ENCODE data around the gene GUSB.

The GUSB gene

GRCh38 chr7:65979583-65980477 is 2.2 kb downstream of the GUSB start:
- TF ChIP-seq CTCF (IDR thresholded peaks at IDR 0.05), result no peak
- H3K27ac ChIP-seq, result peak overlapping the region in 1 of 2 donors; percentile 63
- peak overlapping the region; percentile 96 for H3K4me3 ChIP-seq
- no peak for DNase-seq (ENCODE audit: low spot score)

GRCh38 chr7:65978891-65979582 is 3.0 kb downstream of the GUSB start:
- no peak for TF ChIP-seq CTCF (IDR thresholded peaks at IDR 0.05)
- Histone ChIP-seq H3K4me3 (no peak overlapping the region), H3K27ac (no peak overlapping the region)
- no peak for DNase-seq (ENCODE audit: low spot score)

DNA sequence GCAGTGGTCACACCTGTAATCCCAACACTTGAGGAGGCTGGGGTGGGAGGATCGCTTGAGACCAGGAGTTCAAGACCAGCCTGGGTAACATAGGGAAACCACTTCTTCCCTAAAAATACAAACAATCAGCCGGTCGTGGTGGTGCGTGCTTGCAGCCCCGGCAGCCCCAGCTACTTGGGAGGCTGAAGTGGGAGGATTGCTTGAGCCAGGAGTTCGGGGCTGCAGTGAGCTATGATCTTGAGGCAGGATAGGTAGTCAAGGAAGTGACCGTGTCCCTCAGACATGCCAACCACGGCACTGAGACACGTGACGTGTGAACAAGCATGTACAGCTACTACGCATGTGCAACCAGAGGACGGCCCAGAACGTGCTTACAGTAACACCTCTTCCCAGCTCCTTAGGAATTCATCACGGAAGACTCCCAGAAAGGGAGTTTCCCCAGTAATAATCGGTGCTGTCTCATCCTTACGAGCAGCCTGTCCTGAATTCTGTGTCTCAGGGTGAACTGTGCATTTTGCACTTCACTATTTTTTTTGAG is 5.3 kb downstream of the GUSB start:
- Histone ChIP-seq H3K27ac (no peak overlapping the region), H3K4me3 (no peak overlapping the region)
- no peak for DNase-seq (ENCODE audit: low spot score)
- TF ChIP-seq CTCF (IDR thresholded peaks at IDR 0.05), result no peak

- H3K4me3 ChIP-seq, result no peak overlapping the region
- no peak for TF ChIP-seq CTCF (IDR thresholded peaks at IDR 0.05)
- DNase-seq (ENCODE audit: low spot score), result no peak
- no peak overlapping the region for H3K27ac ChIP-seq
These were observed 6.1 kb downstream of the GUSB start for GRCh38 chr7:65975814-65976445.

DNA sequence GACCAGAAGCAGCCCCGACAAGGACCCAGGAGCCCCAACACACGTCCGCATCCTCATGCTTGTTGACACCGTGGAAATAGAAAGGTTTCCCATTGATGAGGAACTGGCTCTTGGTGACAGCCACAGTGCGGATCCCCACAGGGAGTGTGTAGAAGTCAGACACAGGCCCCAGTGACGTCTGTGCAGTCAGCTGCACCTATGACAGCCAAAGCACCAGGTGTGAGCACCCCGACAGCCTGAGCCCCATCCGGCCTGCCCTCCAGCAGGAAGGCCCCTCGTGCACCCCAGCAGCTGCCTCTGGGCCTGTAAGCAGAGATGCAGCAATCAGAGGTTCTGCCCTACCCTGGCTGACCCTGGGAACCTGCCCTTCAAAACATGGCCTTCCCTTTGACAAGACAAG is 7.1 kb downstream of the GUSB start:
- no peak for DNase-seq (ENCODE audit: low spot score)
- no peak overlapping the region for H3K4me3 ChIP-seq
- no peak for TF ChIP-seq CTCF (IDR thresholded peaks at IDR 0.05)
- no peak overlapping the region for H3K27ac ChIP-seq

- no peak for TF ChIP-seq CTCF (IDR thresholded peaks at IDR 0.05)
- Histone ChIP-seq H3K27ac (no peak overlapping the region), H3K4me3 (no peak overlapping the region)
- DNase-seq (ENCODE audit: low spot score), result no peak
These were observed 7.7 kb downstream of the GUSB start for GRCh38 chr7:65974191-65974801.
